DMS 273 (cell line): ENCODE data around the gene AGRN.
"Not testable (repeated sequence)": the region's sequence is repeated elsewhere in the genome, so short reads cannot be mapped to it uniquely, and the experiment has no call there.

ENCODE experiments used
- DNase-seq: peaks from one replicate; lab custom pipeline; 2025; ENCODE audit not compliant: unreplicated experiment; lab: John Stamatoyannopoulos, UW

Gene AGRN

GRCh38 chr1:981491-981954 lies 38.4 kb upstream of the AGRN start:
- no peak for DNase-seq

DNA sequence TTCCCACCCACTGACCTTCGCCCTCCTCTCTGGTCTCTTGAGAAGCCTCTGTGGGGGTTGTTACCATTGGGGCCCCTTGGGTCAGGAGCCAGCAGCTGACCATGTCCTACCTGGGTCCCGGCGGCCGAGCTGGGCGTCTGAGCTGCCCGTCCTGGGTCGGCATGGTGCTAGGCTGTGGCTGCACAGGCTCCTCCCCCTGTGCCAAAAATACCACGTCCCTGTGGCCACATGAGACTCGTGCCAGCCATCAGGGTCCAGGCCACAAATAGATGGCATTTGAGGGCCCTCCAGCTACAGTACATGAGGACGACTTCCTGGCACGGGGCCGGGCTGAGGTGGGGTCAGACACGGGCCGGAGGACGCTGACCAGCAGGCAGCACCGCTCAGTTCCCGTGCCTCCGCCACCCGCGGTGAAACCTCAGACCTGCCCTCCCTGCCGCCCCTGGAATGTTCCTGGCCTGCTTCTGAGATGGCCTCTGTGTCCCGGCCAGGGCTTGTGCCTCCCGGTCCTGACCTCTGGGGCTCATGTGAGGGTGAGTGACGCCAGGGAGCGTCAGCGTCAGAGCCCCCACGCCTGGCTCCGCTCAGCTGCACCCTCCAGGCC lies 37.9 kb upstream of the AGRN start, which contains the start of gene PERM1:
Gene PERM1 (minus strand): TSS at position 139 of the 604 bp plus-strand sequence. CDS start 1,064 bp downstream, outside the sequence.
- DNase-seq: no peak

DNA sequence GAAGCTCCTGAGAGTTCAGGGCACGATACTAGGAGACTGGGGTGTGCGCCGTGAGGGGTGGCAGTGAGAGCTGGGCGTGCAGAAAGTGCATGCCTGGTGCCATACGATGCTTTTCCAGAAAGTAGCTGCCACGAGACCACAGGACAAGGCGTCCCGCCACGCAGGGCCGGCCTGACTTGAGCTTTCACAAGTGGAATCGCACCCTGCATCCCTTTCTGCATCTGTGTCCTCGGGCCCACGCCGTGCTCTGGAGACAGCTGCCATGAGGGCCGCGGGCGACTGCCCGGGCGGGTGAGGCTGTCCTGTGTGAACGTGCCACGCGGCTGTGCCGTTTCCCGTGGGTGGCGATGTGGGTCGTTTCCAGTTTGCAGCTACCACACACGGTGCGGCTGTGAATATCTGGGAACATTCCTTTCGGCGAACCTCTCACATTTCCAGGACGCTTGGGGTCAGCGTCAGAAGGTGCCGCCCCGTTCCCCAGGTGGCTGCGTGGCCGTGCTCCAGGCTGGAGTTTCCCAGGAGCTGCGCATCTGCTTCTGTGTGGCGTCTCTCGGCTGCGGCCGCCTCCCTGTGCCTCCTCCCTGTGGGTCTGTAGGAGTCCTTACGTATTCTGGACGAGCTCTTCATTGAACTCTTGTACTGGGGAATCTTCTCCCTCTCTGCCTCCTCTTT lies 37.0 kb upstream of the AGRN start:
- DNase-seq: no peak

DNA sequence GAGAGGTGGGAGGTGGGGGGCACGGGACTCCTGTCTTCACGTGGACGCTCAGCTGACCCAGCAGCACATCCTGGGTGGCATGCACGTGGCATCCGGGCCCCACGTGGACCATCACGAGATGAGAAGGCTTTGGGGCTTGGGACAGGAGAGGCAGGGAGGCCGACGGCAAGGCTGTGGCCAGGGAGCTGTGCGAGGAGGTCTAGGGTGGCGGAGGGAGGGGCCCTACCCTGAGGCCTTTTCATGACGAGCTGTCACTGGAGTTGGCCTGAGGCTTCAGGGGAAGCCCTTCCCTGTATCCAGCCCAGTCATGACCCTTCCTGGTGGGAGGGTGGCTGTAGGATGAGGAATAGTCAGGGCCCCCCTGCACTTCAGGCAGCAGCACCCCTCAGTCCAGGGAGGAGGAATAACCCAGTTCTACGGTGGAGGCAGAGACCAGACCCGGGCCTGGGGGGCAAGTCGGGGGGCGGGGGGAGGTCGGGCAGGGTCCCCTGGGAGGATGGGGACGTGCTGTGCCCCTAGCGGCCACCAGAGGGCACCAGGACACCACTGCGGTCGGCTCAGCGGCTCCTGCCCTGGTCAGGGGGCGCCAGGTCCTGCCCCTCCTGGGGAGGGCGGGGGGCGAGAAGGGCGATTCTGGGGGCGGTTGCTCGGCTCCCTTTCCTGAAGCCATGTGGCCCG lies 36.0 kb upstream of the AGRN start:
- peak; percentile 59 for DNase-seq

DNA sequence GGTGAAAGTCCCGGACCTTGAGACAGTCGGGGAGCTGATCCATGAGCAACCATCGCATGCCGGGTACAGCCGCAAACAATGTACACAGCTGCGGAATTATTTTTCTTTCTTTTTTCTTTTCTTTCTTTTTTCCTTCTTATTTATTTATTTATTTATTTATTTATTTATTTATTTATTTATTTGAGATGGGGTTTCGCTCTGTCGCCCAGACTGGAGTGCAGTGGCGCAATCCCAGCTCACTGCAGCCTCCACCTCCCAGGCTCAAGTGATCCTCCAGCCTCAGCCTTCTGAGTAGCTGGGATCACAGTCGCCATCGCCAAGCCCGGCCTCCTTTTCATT lies 35.5 kb upstream of the AGRN start:
- DNase-seq: no peak

GRCh38 chr1:985126-985525 lies 34.8 kb upstream of the AGRN start:
- no peak for DNase-seq

GRCh38 chr1:988061-988460 lies 31.9 kb upstream of the AGRN start:
- DNase-seq: not testable (repeated sequence)

DNA sequence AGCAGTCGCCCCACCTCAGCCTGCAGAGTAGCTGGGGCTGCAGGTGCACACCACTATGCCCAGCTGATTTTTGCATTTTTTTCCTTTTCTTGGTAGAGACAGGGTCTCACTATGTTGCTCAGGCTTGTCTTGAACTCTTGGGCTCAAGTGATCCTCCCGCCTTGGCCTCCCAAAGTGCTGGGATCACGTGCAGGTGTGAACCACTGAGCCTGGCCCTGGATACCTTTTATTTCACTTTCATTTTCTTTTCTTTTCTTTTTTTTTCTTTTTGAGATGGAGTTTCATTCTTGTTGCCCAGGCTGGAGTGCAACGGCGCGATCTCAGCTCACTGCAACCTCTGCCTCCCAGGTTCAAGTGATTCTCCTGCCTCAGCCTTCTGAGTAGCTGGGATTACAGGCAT lies 28.6 kb upstream of the AGRN start:
- not testable (repeated sequence) for DNase-seq

GRCh38 chr1:991895-992294 lies 28.0 kb upstream of the AGRN start:
- DNase-seq: no peak

- no peak for DNase-seq
Observed at GRCh38 chr1:992362-992761, 27.6 kb upstream of the AGRN start.

GRCh38 chr1:993379-993995 lies 26.4 kb upstream of the AGRN start:
- no peak for DNase-seq

DNA sequence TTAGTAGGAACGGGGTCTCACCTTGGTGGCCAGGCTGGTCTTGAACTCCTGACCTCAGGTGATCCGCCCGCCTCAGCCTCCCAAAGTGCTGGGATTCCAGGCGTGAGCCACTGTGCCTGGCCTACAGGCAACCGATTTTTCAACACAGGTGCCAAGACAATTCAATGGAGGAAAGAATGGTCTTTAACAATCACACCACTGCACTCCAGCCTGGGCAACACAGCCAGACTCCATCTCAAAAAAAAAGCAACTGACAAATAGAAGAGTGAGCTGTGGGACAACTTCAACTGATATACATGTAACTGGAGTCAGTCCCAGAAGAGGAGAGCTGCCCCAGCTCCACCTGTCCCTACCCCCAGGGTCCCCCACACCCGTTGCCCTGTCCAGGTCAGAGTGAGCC lies 25.4 kb upstream of the AGRN start:
- DNase-seq: not testable (repeated sequence)

DNA sequence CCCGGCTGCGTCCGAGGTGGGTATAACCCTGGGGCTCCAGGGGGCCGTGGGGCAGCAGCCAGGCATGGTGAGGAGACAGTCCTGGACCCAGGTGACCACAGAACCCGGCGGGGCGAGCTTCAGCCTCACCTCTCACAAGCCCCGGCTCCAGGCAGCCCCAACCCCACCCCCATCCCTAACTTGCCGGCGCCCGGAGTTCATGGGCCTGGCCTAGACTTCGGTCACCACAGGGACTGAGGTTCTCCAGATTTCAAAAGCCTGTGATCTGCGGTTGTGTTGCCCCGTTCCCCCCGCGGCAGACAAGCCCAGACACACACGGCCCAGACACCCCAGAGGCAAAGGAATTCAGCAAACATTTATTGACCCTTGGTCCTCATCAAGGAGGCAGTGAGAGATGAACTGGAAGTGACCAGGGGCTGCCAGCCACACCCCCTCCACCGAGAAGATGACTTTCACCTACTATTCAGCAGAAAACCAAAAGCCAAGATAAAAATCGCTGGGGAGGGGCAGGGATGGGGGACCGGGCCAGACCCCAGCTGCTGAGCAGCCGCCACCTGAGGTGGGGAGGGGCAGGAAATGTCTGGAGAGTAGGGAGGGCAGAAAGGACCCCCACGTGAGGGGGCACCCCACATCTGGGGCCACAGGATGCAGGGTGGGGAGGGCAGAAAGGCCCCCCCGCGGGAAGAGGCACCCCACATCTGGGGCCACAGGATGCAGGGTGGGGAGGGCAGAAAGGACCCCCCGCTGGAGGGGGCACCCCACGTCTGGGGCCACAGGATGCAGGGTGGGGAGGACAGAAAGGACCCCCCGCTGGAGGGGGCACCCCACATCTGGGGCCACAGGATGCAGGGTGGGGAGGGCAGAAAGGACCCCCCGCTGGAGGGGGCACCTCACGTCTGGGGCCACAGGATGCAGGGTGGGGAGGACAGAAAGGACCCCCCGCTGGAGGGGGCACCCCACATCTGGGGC lies 24.0 kb upstream of the AGRN start:
- DNase-seq: no peak

DNA sequence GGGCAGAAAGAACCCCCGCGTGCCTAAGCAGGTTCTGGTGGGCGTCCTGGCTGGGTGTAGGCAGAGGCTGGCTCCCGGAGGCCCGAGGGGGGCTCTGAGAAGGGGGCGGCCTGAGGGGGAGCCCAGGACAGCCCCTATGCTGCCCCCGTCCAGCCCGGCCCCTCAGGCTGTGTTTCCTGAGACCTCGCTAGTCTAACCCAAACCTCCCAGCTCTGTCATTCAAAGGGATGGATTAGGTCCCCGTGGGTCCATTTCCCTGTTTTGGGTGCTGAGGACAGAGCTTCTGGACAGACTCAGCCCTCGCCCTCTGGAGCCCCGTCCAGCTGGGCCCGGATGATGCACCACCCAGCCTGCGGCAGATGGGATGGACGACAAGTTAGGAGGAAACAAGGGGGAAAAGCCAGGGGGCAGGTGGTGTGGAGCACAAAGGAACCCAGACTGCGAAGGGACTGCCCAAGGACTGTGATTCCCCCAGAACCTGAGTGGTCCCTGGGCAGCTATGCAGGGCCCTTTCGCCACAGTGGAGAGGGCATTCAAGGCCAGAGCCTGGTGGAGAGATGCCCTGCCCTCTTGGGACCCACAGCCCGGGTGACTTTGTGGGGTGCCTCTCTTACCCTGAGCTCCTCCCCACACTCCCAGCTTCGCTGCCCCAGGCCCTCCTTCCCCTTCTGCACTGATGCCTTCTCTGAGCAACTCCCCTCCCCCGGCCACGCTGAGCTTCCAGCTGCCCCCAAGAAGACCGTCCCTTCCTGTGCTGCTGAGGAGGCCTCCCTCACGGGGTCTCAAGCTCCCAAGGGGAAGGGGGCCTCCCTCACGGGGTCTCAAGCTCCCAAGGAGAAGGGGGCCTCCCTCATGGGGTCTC lies 22.8 kb upstream of the AGRN start:
- peak; percentile 65 for DNase-seq

DNA sequence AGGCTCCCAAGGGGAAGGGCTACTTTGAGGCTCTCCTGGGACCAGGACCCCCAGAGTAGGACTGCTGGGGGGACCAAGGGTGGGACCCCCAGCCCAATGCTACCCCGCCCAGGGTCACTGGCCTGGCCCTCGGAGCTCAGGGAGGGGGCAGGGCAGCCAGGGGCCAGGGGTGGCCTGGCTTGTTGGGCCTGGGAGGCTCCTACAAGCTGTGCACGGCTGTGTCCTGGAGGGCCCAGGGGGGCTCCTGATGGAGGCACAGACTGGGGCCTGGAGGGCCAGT lies 22.3 kb upstream of the AGRN start:
- DNase-seq: no peak

GRCh38 chr1:997993-998744 lies 21.8 kb upstream of the AGRN start:
- peak; percentile 78 for DNase-seq

DNA sequence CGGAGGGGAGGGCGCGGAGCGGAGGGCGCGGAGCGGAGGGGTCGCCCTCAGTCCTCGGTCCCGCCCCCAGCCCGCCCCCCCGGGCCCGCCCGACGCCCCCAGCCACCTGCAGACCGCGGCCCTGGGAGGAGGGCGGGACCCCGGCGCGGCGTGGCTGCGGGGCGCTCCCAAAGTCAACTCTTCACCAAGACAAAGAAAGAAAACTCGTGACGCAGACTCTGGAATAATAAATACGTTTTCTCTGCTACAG lies 21.2 kb upstream of the AGRN start:
- no peak for DNase-seq

DNA sequence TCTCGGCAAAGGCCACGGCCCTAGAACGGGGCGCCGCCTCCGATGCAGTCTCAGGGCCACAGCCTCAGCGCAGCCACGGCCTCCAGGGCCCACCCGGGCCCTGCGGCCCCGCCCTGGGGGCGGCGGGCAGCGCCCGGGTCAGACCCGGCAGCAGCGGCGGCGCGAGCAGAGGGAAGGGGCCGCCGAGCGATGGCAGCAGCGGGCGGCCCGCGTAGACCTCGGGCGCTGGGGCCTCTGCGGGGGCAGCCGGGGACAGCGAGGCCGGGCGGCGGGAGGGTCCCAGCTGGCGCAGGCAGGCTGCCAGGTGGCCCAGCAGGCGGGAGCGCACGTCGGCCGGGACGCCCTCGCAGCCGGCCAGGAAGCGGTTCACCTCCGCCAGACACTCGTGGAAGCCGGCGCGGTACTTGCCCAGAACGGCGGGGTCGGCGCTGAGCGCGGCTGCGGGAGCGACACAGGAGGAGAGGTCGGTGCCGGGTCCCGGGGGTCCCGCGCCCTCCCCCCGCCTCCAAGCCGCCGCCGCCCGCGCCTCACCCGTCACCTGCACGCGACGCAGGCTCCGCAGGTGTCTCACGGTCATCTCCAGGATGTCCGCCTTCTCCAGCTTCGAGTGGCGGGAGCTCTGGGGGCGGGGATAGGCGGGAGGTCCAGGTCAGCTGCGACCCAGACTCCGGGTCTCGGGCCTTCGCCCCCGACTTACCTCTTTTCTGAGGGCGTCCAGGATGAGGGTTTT lies 20.8 kb upstream of the AGRN start:
- DNase-seq: peak; percentile 92
